Calu3 (cell line): ENCODE data around the gene KHDC3L. TPM values are rescaled to one million over a fixed set of nuclear protein-coding genes. Genes with fewer than 3 reads are reported as not detected.

Experiments used
- BruUV-seq: library from RNA; stranded (reverse); fragments of 400-500 nt; replicated peaks from 2 replicates; lab custom pipeline; 2021; lab: Mats Ljungman, UMichigan
- CTCF ChIA-PET: fragments of 300-600 bp; sonication (Branson Sonifier 250); formaldehyde crosslinking; loops from one replicate; lab custom pipeline; 2022; ENCODE audit warnings: antibody characterized with exemption; lab: Charles Lee
- DNase-seq: peaks from one replicate; pipeline ENCODE4 v3.0.0; 2022
- H3K27ac Mint-ChIP-seq: one replicate; pipeline ENCODE4 v1.8.0; 2022; ENCODE audit warnings: mixed read lengths; ENCODE audit not compliant: unreplicated experiment
- H3K27me3 Mint-ChIP-seq: one replicate; pipeline ENCODE4 v1.8.0; 2022; ENCODE audit warnings: mixed read lengths; ENCODE audit not compliant: unreplicated experiment
- H3K36me3 Mint-ChIP-seq: one replicate; pipeline ENCODE4 v1.8.0; 2022; ENCODE audit warnings: mild to moderate bottlenecking, moderate library complexity, mixed read lengths; ENCODE audit not compliant: insufficient read depth, unreplicated experiment
- H3K4me1 Mint-ChIP-seq: one replicate; pipeline ENCODE4 v1.8.0; 2022; ENCODE audit warnings: mild to moderate bottlenecking, low read depth, mixed read lengths; ENCODE audit not compliant: unreplicated experiment
- H3K4me3 Mint-ChIP-seq: one replicate; pipeline ENCODE4 v1.8.0; 2022; ENCODE audit warnings: mild to moderate bottlenecking, low read depth, moderate library complexity, mixed read lengths; ENCODE audit not compliant: unreplicated experiment
- H3K9me3 Mint-ChIP-seq: one replicate; pipeline ENCODE4 v1.8.0; 2022; ENCODE audit warnings: low read depth, mixed read lengths; ENCODE audit not compliant: unreplicated experiment
- CTCF ChIP-seq: fragments of 200-600 bp; IDR thresholded peaks from one replicate; pipeline ENCODE4 v1.8.0; 2022; ENCODE audit warnings: antibody characterized with exemption; ENCODE audit not compliant: unreplicated experiment
- intact Hi-C: fragments of 100-400 bp; cut with micrococcal nuclease; formaldehyde crosslinking; loops from one replicate; pipeline ENCODE4 v1.10.0; 2022; ENCODE audit not compliant: unreplicated experiment
- total RNA-seq: library from RNA; stranded (reverse); gene quantifications from 2 replicates; pipeline ENCODE4 v1.2.3, GENCODE V29; 2022

The KHDC3L gene
- total RNA-seq, 1 experiment from 2014 or later = not detected

- intact Hi-C loops = no loop called here
- no peaks in the 10 kb centered on the region for H3K36me3 Mint-ChIP-seq
- TF ChIP-seq CTCF = no peak
- no peaks in the 10 kb centered on the region for H3K9me3 Mint-ChIP-seq
- peaks cover under 1% of the 10 kb centered on the region for H3K27me3 Mint-ChIP-seq
- BruUV-seq = no TSS peak
- DNase-seq = no peak
- H3K27ac Mint-ChIP-seq = no peak overlapping the region
- peaks cover 6% of the 10 kb centered on the region for H3K4me1 Mint-ChIP-seq
- CTCF ChIA-PET = no interaction called here
- H3K4me3 Mint-ChIP-seq = no peak overlapping the region
These were observed 21.1 kb upstream of the KHDC3L start for GRCh38 chr6:73341335-73341734.

- peaks cover 9% of the 10 kb centered on the region for H3K27me3 Mint-ChIP-seq
- intact Hi-C loops = no loop called here
- DNase-seq = no peak
- no peak overlapping the region for H3K4me3 Mint-ChIP-seq
- no peak overlapping the region for H3K27ac Mint-ChIP-seq
- no peak for TF ChIP-seq CTCF
- CTCF ChIA-PET = no interaction called here
- no peaks in the 10 kb centered on the region for H3K9me3 Mint-ChIP-seq
- no TSS peak for BruUV-seq
- H3K36me3 Mint-ChIP-seq = no peaks in the 10 kb centered on the region
- H3K4me1 Mint-ChIP-seq = peaks cover 6% of the 10 kb centered on the region
These were observed 20.3 kb upstream of the KHDC3L start for GRCh38 chr6:73342174-73342573.

GRCh38 chr6:73343164-73343563 is 19.3 kb upstream of the KHDC3L start:
- H3K27me3 Mint-ChIP-seq = peaks cover 11% of the 10 kb centered on the region
- H3K9me3 Mint-ChIP-seq = no peaks in the 10 kb centered on the region
- peaks cover 6% of the 10 kb centered on the region for H3K4me1 Mint-ChIP-seq
- CTCF ChIA-PET = no interaction called here
- no peak for DNase-seq
- no TSS peak for BruUV-seq
- H3K27ac Mint-ChIP-seq = no peak overlapping the region
- no peak for TF ChIP-seq CTCF
- H3K4me3 Mint-ChIP-seq = no peak overlapping the region
- no peaks in the 10 kb centered on the region for H3K36me3 Mint-ChIP-seq
- intact Hi-C loops = no loop called here

- no TSS peak for BruUV-seq
- no peak overlapping the region for H3K4me3 Mint-ChIP-seq
- no peaks in the 10 kb centered on the region for H3K36me3 Mint-ChIP-seq
- H3K9me3 Mint-ChIP-seq = no peaks in the 10 kb centered on the region
- no peaks in the 10 kb centered on the region for H3K4me1 Mint-ChIP-seq
- H3K27me3 Mint-ChIP-seq = peaks cover 11% of the 10 kb centered on the region
- intact Hi-C loops = no loop called here
- no peak for DNase-seq
- CTCF ChIA-PET = interaction anchor here (1.3 kb wide), 1 partner anchor 9 kb away, joined by 3 read pairs; no protein-coding TSS in a partner anchor
- no peak overlapping the region for H3K27ac Mint-ChIP-seq
- no peak for TF ChIP-seq CTCF
These were observed 13.8 kb upstream of the KHDC3L start for GRCh38 chr6:73348550-73349204.
